ENCODE measurements around the gene MTERF2. TPM values are rescaled to one million over a fixed set of nuclear protein-coding genes. Genes with fewer than 3 reads are reported as not detected.

MTERF2 gene
- polyA plus RNA-seq, 1 donor, result 21.6 TPM

Other genes with a start within 250 kb of the MTERF2 start
- 13.9 TPM for gene RIC8B, start 212.5 kb downstream of the MTERF2 start, polyA plus RNA-seq
- gene TMEM263, start 31.2 kb downstream of the MTERF2 start, polyA plus RNA-seq, result 44.4 TPM
- 25.5 TPM for gene CRY1, start 106.4 kb upstream of the MTERF2 start, polyA plus RNA-seq